ENCODE results near the gene TIMM13. TPM values are rescaled to one million over a fixed set of nuclear protein-coding genes. Genes with fewer than 3 reads are reported as not detected.

Gene TIMM13
- total RNA-seq, 4 donors from 2014 or later: 10.8 to 54.9 (median 30.8) TPM

GRCh38 chr19:2392366-2392765 is 35.0 kb downstream of the TIMM13 start:
- intact Hi-C loops (cut with DNase I; ENCODE audit: low total_unique reads) (no loop called here), in situ Hi-C loops (cut with MboI; ENCODE audit: low pct_ligation_motif_present in 1 of 4, low pct_unique_long_range_greater_than_20kb in 1 of 4, low sequenced_read_pairs in 3 of 4) (loop anchor here in 2 of 4 donors (25.0 kb wide), 1 partner anchor 105 kb away; the partner anchor contains the start of gene PEAK3 (in 2 of the 2))
- peaks cover 0 to 16% (median 12%) of the 10 kb centered on the region in 4 donors for H3K4me1 ChIP-seq
- TF ChIP-seq EP300 (IDR thresholded peaks at IDR 0.05; ENCODE audit: low read depth) (no peak), POLR2AphosphoS5 (IDR thresholded peaks at IDR 0.05) (no peak), POLR2A (IDR thresholded peaks at IDR 0.05) (no peak)
- TF ChIP-seq, protein P1, sequence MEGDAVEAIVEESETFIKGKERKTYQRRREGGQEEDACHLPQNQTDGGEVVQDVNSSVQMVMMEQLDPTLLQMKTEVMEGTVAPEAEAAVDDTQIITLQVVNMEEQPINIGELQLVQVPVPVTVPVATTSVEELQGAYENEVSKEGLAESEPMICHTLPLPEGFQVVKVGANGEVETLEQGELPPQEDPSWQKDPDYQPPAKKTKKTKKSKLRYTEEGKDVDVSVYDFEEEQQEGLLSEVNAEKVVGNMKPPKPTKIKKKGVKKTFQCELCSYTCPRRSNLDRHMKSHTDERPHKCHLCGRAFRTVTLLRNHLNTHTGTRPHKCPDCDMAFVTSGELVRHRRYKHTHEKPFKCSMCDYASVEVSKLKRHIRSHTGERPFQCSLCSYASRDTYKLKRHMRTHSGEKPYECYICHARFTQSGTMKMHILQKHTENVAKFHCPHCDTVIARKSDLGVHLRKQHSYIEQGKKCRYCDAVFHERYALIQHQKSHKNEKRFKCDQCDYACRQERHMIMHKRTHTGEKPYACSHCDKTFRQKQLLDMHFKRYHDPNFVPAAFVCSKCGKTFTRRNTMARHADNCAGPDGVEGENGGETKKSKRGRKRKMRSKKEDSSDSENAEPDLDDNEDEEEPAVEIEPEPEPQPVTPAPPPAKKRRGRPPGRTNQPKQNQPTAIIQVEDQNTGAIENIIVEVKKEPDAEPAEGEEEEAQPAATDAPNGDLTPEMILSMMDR (IDR thresholded peaks at IDR 0.05): no peak
- H3K36me3 ChIP-seq: no peaks in the 10 kb centered on the region
- DNase-seq: no peak
- no peak overlapping the region for H3K4me3 ChIP-seq
- no peaks in the 10 kb centered on the region for H3K27me3 ChIP-seq
- no peaks in the 10 kb centered on the region for H3K9me3 ChIP-seq
- WGBS, 2 donors (ENCODE audit: low coverage in 1 of 2): 58 to 74% methylated on average over 6 to 7 of the region's 7 CpGs
- H3K27ac ChIP-seq: no peak overlapping the region

DNA sequence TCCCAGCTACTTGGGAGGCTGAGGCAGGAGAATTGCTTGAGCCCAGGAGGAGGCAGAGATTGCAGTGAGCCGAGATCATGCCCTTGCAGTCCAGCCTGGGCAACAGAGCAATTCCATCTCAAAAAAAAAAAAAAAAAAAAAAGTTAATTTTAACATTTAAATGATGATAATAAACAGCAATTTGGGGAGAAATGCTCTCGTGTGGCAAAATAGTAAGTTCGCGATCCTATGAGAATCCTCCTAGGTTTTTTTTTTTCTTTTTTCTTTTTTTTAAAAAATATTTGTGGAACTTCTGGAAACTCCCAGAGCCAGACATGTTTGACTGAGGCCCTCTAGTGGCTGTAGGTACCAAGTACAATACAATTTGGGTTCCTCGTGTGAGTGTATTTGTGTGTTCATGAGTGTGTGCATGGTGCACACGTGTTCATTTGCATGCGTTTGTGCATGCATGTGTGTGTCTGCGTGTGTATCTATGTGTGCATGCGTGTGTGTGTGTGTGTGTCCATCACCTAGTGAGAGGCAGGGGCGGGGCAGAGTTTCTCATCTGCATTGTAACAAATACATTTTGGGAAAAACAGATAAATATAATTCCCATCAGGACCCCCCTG is 36.2 kb downstream of the TIMM13 start:
- intact Hi-C loops (cut with DNase I; ENCODE audit: low total_unique reads): no loop called here
- Histone ChIP-seq H3K36me3 (no peaks in the 10 kb centered on the region), H3K27me3 (peaks cover 4% of the 10 kb centered on the region), H3K4me1 (peaks cover 0 to 16% (median 12%) of the 10 kb centered on the region in 4 donors), H3K27ac (no peak overlapping the region), H3K4me3 (no peak overlapping the region), H3K9me3 (no peaks in the 10 kb centered on the region)
- WGBS, 2 donors (ENCODE audit: low coverage in 1 of 2): 7% methylated on average over 9 to 10 of the region's 10 CpGs
- TF ChIP-seq EP300 (IDR thresholded peaks at IDR 0.05; ENCODE audit: low read depth): no peak
- TF ChIP-seq POLR2AphosphoS5 (IDR thresholded peaks at IDR 0.05): no peak
- no peak for TF ChIP-seq POLR2A (IDR thresholded peaks at IDR 0.05)
- TF ChIP-seq, protein P1 (IDR thresholded peaks at IDR 0.05): peak; percentile 74 to 88 (median 82)
- in situ Hi-C loops (cut with MboI; ENCODE audit: low pct_ligation_motif_present in 1 of 4, low pct_unique_long_range_greater_than_20kb in 1 of 4, low sequenced_read_pairs in 3 of 4): loop anchor here in 2 of 4 donors (25.0 kb wide), 1 partner anchor 104 kb away; the partner anchor contains the start of gene PEAK3 (in 2 of the 2)
- no peak for DNase-seq

GRCh38 chr19:2389594-2389993 is 37.8 kb downstream of the TIMM13 start:
- Histone ChIP-seq H3K36me3 (no peaks in the 10 kb centered on the region), H3K9me3 (no peaks in the 10 kb centered on the region), H3K27me3 (peaks cover 4% of the 10 kb centered on the region), H3K4me3 (no peak overlapping the region), H3K27ac (no peak overlapping the region), H3K4me1 (peaks cover 0 to 16% (median 8%) of the 10 kb centered on the region in 4 donors)
- intact Hi-C loops (cut with DNase I; ENCODE audit: low total_unique reads): no loop called here
- 79% methylated on average over 4 to 21 of the region's 21 CpGs for WGBS, 2 donors (ENCODE audit: low coverage in 1 of 2)
- DNase-seq: no peak
- no peak for TF ChIP-seq EP300 (IDR thresholded peaks at IDR 0.05; ENCODE audit: low read depth)
- TF ChIP-seq, protein P1 (IDR thresholded peaks at IDR 0.05): no peak
- no peak for TF ChIP-seq POLR2AphosphoS5 (IDR thresholded peaks at IDR 0.05)
- no peak for TF ChIP-seq POLR2A (IDR thresholded peaks at IDR 0.05)
- in situ Hi-C loops (cut with MboI; ENCODE audit: low pct_ligation_motif_present in 1 of 4, low pct_unique_long_range_greater_than_20kb in 1 of 4, low sequenced_read_pairs in 3 of 4): loop anchor here in 2 of 4 donors (25.0 kb wide), 1 partner anchor 102 kb away; the partner anchor contains the start of gene PEAK3 (in 2 of the 2)

GRCh38 chr19:2387367-2388288 is 39.8 kb downstream of the TIMM13 start:
- no peak overlapping the region for H3K4me3 ChIP-seq
- in situ Hi-C loops (cut with MboI; ENCODE audit: low pct_ligation_motif_present in 1 of 4, low pct_unique_long_range_greater_than_20kb in 1 of 4, low sequenced_read_pairs in 3 of 4) (loop anchor here in 2 of 4 donors (25.0 kb wide), 1 partner anchor 100 kb away; the partner anchor contains the start of gene PEAK3 (in 2 of the 2)), intact Hi-C loops (cut with DNase I; ENCODE audit: low total_unique reads) (no loop called here)
- WGBS, 2 donors (ENCODE audit: low coverage in 1 of 2): 72 to 75% methylated on average over 12 to 20 of the region's 20 CpGs
- peaks cover 0 to 11% (median 2%) of the 10 kb centered on the region in 4 donors for H3K4me1 ChIP-seq
- no peaks in the 10 kb centered on the region for H3K9me3 ChIP-seq
- no peaks in the 10 kb centered on the region for H3K36me3 ChIP-seq
- TF ChIP-seq EP300 (IDR thresholded peaks at IDR 0.05; ENCODE audit: low read depth): no peak
- TF ChIP-seq, protein P1 (IDR thresholded peaks at IDR 0.05): no peak
- TF ChIP-seq POLR2AphosphoS5 (IDR thresholded peaks at IDR 0.05): no peak
- H3K27me3 ChIP-seq: peaks cover 11% of the 10 kb centered on the region
- DNase-seq: no peak
- H3K27ac ChIP-seq: no peak overlapping the region
